ENCODE data around the gene COL8A1. TPM values are rescaled to one million over a fixed set of nuclear protein-coding genes. Genes with fewer than 3 reads are reported as not detected.
"Not testable (repeated sequence)": the region's sequence is repeated elsewhere in the genome, so short reads cannot be mapped to it uniquely, and the experiment has no call there.

The COL8A1 gene
- polyA plus RNA-seq, 3 donors = not detected

- Mint-ChIP-seq H3K9me3 (peaks cover 0 to 9% (median 5%) of the 10 kb centered on the region in 7 donors), H3K4me1 (no peaks in the 10 kb centered on the region), H3K4me3 (no peak overlapping the region), H3K36me3 (no peaks in the 10 kb centered on the region), H3K27ac (no peak overlapping the region), H3K27me3 (ENCODE audit: low read depth in 3 of 3) (no peaks in the 10 kb centered on the region)
- no peak for DNase-seq
- no peak overlapping the region for H2AFZ ChIP-seq (ENCODE audit: insufficient read depth, low read depth, low read length, poor library complexity, severe bottlenecking)
- H3K4me1 ChIP-seq (ENCODE audit: control insufficient read depth in 1 of 2, insufficient read depth in 2 of 2, low read length in 2 of 2) = no peaks in the 10 kb centered on the region
- WGBS (ENCODE audit: insufficient coverage) = no CpG with 5 or more reads among the region's 1 CpG
- no peak overlapping the region for H3K4me3 ChIP-seq (replicated peaks in 1 of 3; ENCODE audit: low read depth in 2 of 3, low read length in 3 of 3)
- H4K20me1 ChIP-seq (ENCODE audit: insufficient read depth, low read length) = no peaks in the 10 kb centered on the region
- no peaks in the 10 kb centered on the region for H3K27me3 ChIP-seq (ENCODE audit: control insufficient read depth in 2 of 2, insufficient read depth in 2 of 2, low read length in 2 of 2)
- intact Hi-C loops (cut with micrococcal nuclease) = no loop called here
- no peak overlapping the region for H3K4me2 ChIP-seq (replicated peaks; ENCODE audit: extremely low read depth, low read length, poor library complexity, severe bottlenecking)
- no peak overlapping the region for H3K27ac ChIP-seq (ENCODE audit: low read depth in 1 of 2, low read length in 2 of 2)
- H3K9ac ChIP-seq (ENCODE audit: insufficient read depth, low read length, poor library complexity, severe bottlenecking) = no peak overlapping the region
- no peaks in the 10 kb centered on the region for H3K79me2 ChIP-seq (ENCODE audit: insufficient read depth, low read length)
- TF ChIP-seq CTCF (IDR thresholded peaks at IDR 0.05) = no peak
- H3K36me3 ChIP-seq (replicated peaks in 1 of 2; ENCODE audit: control insufficient read depth in 1 of 2, insufficient read depth in 2 of 2, low read length in 2 of 2) = no peaks in the 10 kb centered on the region
- H3K9me3 ChIP-seq (replicated peaks in 1 of 2; ENCODE audit: control insufficient read depth in 1 of 2, insufficient read depth in 1 of 2, low read length in 2 of 2) = no peaks in the 10 kb centered on the region
Observed at GRCh38 chr3:99731499-99731898, 93.1 kb downstream of the COL8A1 start.

GRCh38 chr3:99740371-99740770 lies 102.0 kb downstream of the COL8A1 start:
- H4K20me1 ChIP-seq (ENCODE audit: insufficient read depth, low read length); H3K27me3 ChIP-seq (ENCODE audit: control insufficient read depth in 2 of 2, insufficient read depth in 2 of 2, low read length in 2 of 2); H3K4me3 Mint-ChIP-seq; H3K36me3 ChIP-seq (replicated peaks in 1 of 2; ENCODE audit: control insufficient read depth in 1 of 2, insufficient read depth in 2 of 2, low read length in 2 of 2); H3K4me1 Mint-ChIP-seq; H3K27ac ChIP-seq (ENCODE audit: low read depth in 1 of 2, low read length in 2 of 2); H3K27me3 Mint-ChIP-seq (ENCODE audit: low read depth in 3 of 3); H3K36me3 Mint-ChIP-seq; H3K4me3 ChIP-seq (replicated peaks in 1 of 3; ENCODE audit: low read depth in 2 of 3, low read length in 3 of 3); DNase-seq; H3K9me3 ChIP-seq (replicated peaks in 1 of 2; ENCODE audit: control insufficient read depth in 1 of 2, insufficient read depth in 1 of 2, low read length in 2 of 2); H3K79me2 ChIP-seq (ENCODE audit: insufficient read depth, low read length); intact Hi-C loops (cut with micrococcal nuclease); H3K27ac Mint-ChIP-seq; H3K4me1 ChIP-seq (ENCODE audit: control insufficient read depth in 1 of 2, insufficient read depth in 2 of 2, low read length in 2 of 2); H3K4me2 ChIP-seq (replicated peaks; ENCODE audit: extremely low read depth, low read length, poor library complexity, severe bottlenecking); H2AFZ ChIP-seq (ENCODE audit: insufficient read depth, low read depth, low read length, poor library complexity, severe bottlenecking); H3K9ac ChIP-seq (ENCODE audit: insufficient read depth, low read length, poor library complexity, severe bottlenecking): not testable (repeated sequence)
- WGBS (ENCODE audit: insufficient coverage) = no CpG with 5 or more reads among the region's 2 CpGs
- H3K9me3 Mint-ChIP-seq = peaks cover 5 to 19% (median 13%) of the 10 kb centered on the region in 7 donors
